NCI-H2171 treated with DMSO at 0.1 percent for 48 hours (cell line): ENCODE data around the gene PCNT.

ENCODE experiments used
- DNase-seq: peaks from one replicate; lab custom pipeline; 2025; lab: John Stamatoyannopoulos, UW

Gene PCNT

DNA sequence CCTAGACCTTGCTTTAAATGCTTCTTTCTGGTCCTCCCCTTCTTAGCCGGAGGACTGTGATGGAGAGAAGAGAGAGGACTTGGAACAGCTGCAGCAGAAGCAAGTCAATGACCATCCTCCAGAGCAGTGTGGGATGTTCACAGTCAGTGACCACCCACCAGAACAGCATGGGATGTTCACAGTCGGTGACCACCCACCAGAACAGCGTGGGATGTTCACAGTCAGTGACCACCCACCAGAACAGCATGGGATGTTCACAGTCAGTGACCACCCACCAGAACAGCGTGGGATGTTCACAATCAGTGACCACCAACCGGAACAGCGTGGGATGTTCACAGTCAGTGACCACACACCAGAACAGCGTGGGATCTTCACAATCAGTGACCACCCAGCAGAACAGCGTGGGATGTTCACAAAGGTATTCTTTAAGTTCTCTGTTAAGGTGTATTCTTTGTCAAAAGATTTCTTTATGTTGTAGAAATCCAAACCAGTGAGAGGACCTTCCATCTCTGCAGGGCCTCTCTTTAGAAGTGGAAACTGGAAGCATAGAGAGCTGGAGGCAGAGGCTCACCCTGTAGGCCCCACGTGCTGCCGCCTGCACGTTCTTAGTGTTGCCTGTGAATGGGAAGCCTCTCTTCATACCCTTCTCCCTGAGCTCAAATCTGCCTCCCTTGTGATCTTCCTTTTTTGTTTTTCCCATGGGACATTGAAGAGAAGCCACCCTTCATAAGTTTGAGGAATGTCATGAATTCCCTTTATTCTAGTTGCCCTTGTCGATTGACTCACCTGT, 10.6 kb downstream of the PCNT start:
- no peak for DNase-seq

DNA sequence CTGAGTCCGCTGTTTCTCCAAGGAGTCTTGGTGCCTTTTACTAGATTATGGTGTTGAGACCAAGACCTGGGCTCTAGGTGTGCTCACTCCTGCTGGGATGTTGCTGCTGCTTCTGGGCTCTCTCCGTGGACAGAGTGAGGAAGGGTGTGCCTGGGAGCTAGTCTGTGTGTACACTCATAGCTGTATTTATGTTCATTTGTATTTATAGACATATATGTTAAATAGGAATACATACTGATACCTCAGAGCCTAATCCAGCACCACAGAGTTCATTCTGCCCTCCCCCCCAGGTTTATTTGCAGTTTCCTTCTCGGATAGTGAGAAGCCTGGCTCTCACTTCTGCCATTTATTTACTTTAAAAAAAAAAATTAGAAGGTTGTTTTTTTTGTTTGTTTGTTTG, 12.6 kb downstream of the PCNT start:
- no peak for DNase-seq

DNA sequence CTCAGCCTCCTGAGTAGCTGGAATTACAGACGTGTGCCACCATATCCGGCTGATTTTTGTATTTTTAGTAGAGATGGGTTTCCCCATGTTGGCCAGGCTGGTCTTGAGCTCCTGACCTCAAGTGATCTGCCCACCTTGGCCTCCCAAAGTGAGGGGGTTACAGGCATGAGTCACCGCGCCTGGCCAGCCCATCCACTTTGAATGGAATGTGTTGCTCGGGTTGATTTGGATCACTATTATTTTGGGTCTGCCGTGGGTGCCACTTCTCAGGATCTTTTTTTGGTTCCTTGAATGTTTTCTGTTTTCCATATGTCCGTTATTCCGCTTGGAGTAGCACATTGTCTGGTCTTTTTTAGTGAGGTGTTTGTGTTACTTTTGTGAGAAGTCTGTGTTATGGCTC, 17.0 kb downstream of the PCNT start:
- no peak for DNase-seq

DNA sequence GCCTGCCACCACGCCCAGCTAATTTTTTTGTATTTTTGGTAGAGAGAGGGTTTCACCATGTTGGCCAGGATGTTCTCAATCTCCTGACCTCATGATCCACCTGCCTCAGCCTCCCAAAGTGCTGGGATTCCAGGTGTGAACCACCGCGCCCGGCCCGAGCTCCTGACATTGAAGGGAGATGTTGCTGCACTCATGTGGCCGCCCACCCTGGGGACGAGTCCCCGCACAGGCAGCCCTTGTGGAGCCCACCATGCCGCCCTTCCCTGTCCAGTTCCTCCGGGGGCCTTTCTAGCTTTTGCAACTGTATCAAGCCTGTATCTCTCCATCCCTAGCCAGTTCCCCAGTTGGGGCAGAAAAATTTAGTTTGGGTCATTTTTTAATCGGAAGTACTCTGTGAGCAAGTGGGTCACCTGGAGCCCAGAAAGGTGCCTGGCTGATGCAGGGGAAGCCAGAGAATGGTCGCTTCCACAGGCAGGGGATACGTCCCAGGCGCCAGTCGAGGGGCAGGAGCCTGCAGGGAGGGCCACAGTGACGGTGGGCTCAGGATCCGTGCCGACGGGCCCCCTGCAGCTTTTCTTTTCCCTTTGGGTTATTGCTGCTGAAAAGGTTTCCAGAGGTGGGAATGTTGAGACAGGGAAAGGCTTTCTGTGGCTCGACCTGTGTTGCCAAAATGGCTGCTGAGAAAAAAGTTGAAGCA, 20.4 kb downstream of the PCNT start:
- no peak for DNase-seq

DNA sequence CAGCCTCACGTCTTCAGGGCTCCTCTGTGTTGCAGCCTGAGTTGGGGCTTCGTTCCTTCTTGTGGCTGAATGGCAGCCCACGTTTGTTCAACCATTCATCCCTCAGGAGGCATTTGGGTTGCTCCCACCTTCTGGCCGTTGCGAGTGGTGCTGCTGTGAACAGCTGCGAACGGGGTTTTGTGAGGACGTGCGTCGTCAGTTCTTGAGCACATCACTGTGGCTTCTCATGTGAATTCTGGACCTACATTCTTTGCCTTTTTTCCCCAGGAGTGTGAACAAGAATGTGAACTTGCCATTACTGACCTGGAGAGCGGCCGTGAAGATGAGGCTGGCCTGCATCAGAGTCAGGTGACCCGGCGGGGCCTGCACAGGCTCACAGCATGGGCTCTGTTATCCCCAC, 21.9 kb downstream of the PCNT start:
- no peak for DNase-seq

DNA sequence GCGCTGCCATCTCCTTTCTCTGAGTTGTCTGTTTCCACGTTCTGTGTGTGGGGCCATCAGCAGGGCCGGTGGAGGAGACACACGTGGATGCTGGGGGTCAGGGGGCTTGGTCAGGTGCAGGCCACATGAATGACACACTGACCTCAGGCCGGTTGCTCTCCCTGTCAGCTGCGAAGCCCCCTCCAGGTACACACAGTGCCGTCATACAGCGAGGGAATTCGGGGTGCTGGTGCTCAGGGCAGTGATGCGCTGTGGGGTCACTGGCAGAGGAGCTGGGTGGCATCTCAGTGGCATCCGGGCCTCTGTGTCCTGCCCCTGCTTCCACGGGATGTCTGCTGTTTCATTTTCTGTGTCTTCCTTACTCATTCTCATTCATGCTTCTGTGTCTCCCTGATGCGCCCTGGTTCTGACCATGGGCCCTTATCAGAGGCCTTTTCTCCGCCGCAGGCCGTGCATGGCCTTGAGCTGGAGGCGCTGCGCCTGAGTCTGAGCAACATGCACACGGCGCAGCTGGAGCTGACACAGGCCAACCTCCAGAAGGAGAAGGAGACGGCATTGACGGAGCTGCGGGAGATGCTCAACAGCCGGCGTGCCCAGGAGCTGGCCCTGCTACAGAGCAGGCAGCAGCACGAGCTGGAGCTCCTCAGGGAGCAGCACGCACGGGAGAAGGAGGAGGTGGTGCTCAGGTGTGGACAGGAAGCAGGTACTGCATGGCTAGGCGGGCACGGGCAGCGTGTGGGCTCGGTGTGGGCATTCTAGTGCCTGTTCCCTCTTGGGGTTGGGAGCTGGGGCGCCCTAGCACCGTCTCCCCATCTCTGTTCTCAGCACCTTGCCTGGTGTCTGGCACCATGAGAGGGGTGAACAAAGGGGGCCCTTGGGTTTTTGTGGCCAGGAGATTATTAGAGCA, 22.6 kb downstream of the PCNT start:
- no peak for DNase-seq

DNA sequence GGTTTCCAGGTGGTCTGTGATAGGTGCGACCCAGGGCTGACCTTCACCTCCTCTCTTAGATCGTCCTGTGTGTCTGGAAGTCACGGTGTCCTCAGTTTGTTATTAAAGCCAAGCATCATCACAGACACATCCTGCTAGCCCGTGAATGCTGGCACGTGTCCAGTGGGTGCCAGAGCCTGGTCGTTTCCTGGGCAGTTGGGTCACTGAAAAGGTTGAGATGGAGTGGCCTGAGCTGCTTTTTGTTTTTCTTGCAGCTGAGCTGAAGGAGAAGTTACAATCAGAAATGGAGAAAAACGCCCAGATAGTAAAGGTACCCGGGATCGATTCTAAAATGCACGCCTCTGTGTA, 23.2 kb downstream of the PCNT start:
- no peak for DNase-seq

DNA sequence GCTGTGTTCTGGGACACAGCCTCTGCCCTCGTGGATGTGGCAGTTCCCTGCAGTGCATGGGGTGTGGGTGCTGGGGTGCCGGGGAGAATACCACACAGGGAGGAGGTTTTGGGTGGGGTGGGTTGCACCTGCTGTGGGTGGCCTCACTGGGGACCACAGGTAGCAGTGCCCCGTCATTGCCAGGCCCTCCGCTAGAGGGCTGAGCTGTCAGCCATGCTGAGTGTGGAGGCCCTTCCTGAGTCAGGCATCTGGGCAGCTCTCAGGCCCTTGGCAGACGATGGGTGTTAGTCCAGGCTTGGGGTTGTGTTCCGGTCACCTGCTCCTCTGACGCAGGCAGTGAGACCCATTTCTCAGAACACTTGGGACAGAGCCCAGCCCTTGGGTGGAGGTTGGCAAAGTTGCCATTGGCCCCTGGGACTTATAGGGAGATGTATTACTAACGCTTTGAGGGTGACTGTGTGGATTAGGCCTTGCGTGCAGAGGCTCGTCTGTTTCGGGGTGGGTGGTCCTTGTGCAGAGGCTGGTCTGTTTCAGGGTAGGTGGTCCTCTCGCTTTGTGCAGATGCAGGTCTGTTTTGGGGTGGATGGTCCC, 23.9 kb downstream of the PCNT start:
- DNase-seq, result no peak

DNA sequence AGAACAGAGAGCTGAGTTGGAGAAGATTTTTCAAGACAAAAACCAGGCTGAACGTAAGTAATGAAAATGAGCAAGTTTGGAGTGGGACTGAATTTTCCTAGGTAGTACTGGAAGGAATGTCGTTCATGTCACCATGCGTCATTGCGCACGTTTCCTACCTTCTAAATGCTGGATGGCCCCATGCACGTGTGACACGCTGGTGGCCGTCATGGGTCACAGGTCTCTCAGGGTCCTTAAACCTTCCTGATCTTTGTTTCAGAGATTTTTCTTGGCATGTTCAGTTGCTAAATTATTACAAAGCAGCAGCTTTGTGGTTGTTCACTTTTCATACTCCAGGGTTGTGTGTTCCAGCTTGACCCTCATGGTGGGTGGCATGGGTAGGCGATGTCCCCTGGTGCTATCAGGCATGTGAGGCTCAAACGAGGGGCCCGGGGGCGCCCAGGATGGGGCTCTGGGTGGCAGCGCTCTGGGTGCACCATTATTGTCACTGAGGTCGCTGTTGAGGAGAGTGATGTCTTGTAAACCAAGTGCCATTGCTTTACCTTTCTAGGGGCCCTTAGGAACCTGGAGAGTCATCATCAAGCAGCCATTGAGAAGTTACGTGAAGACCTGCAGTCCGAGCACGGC, 25.3 kb downstream of the PCNT start:
- no peak for DNase-seq

DNA sequence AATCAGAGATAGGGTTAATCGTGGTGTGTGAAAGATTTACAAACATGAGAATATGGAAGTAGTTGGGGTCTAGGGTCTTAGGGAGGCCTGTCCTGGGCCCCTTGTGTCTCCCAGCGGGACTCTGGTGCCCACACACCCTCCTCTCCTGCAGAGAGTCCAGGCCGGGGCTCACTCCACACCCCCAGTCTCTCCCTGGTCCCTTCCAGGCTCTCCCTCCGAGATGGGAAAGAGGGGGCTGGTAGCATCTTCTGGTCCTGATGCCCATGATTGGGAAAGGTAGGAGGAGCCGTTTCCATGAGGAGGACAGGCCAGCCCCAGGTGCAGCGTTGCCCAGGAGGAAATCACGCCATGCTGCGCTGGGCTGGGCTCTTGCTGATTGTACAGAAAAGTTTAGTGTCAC, 26.6 kb downstream of the PCNT start:
- no peak for DNase-seq

DNA sequence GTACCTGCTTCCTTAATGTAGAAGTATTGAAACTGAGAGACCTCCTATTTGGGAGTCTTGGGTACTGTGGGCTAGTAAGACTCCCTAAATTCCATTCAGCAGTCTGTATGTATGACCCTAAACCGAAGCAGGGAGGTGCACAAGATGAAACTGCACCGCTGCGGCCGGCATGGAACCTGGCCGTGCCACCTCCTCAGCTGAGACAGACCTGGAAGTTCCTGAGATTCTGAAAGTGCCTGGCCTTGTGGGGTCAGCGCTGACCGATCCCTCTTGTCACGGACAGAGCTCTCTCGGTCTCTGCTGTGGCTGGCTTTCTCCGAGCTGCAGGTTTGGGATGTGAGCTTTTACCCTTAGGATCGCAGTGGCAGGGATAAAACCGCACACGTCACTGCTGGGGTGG, 27.0 kb downstream of the PCNT start:
- DNase-seq, result no peak

DNA sequence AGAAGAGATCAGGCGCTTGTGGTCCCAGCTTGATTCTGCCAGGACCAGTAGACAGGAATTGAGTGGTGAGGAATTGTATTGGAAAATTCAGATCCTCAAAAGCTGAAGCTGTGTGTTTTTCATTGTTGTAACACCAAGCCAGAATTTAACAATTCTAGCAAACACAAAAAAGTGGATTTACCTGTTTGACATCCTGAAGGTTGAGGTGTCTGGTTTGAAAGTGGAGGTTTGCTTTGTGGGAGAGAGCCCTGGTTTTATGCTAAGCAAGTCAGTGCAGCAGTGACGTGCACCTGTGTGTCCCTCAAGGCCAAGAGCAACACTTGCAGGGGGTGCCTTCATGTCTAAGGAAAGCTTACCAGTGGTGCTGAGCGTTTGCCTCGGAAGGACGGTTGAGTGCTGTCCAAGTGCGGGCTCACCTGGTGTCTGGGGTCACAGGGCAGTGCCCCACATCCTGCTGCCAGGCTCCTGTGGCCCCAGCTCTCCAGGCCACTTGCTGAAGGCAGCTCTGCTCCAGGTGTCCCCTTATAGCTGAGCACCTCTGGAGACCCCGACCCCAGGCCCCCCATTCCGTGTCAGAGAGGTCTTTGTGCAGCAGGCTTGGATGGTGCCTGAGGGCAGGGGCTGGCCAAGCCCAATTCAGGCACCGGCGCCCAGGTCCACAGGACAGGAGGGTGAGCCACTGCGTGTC, 27.7 kb downstream of the PCNT start:
- DNase-seq, result no peak

DNA sequence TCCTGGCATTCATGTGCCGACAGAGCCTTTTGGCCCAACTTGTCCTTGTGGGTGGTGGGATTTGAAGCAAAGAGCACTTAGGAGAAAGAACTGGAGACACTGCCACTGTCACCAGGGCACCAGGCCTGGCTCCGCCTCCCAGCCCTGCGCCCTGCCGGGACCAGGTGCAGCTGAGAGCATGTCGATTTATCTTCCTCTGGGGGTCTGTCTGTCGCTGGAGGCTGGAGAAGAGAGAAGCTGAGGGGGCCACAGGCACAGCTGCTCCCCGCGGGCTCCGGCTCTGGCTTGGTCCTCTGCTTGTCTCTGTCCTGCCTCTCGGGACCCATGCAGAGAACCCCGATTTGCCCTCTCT, 28.2 kb downstream of the PCNT start:
- no peak for DNase-seq

DNA sequence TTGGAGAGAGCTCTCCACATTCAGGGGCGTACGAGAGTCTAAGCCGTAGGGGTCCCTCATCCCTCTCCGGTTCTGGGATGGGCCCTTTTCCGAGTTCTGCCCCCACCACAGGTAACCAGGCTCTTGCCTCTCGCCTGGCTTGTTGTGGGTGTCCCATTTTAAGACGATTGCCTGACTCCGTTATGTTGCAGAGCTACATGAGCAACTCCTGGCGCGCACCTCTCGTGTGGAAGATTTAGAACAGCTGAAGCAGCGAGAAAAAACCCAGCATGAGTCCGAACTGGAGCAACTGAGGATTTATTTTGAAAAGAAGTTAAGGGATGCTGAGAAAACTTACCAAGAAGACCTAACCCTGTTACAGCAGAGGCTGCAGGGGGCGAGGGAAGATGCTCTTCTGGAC, 29.0 kb downstream of the PCNT start:
- no peak for DNase-seq

DNA sequence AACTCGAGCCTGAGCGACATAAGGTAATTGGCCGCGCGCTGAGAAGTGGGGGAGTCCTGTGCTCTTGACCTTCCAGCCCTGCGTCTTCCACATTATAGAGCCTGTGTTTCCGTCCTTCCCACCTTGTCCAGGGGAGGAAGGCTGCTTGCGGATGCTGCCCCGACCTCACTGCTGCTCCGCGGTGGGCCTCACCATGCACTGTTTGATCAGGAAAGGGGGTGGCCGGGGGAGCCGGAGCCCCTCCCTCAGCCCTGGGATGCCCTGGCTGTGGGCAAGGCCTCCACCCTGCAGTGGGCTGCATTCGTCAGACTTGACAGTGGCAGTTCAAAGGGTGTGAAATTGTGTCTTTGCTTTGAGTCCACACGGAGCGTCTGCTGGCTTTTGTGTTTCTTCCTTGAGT, 30.1 kb downstream of the PCNT start:
- DNase-seq, result no peak

DNA sequence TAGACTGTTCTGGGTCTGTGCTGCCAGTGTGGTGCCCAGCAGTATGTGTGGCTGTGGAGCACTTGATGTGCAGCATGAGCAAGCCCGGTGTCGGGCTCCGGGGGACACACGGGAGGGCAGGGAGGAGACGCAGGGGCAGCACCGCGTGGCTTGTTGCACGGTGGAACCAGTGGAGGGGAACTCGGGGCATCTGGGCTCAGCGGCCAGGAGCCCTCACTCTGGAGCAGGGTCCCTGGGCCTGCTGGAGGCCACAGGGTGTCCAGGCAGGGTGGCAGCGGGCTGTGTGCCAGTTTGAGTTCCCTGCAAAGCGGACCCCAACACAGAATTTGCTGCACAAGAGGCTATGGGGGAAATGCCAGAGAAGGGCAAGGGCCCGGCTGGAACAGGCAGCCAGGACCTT, 30.6 kb downstream of the PCNT start:
- no peak for DNase-seq

DNA sequence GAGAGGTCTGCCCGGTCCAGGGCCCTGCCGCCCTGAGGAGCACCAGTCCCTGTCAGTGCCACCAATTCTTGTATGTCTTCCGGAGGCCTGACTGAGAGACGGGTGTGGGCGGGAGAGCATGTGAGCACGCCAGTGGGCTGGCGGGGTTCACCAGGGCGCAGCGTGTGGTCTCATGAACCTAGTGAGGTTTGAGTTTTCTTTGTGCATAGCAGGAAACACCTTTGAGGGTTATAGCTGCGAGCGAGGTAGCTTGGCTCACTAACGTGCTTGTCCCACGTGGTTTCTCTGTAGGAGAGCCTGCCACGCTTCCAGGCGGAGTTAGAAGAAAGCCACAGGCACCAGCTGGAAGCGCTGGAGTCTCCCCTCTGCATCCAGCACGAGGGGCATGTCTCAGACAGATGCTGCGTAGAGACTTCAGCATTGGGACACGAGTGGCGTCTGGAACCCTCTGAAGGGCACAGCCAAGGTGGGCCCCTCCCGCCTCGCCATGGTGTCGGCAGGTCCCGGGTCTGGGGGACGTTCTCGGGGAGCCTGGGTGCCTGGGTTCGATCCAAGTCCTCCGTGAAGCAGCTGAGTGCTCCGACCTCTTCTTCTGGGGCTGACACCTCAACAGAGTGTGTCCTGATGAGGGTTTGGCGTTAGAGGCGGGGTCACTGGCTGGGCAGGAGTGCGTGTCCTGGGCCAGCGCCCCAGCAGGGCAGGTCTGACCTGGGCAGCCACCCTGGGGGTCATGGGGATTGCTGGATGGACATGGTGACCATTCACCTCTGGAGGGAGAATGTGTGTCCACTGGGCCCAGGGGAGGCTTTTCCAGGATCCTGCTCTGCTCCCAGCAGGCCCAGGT, 31.4 kb downstream of the PCNT start:
- no peak for DNase-seq

DNA sequence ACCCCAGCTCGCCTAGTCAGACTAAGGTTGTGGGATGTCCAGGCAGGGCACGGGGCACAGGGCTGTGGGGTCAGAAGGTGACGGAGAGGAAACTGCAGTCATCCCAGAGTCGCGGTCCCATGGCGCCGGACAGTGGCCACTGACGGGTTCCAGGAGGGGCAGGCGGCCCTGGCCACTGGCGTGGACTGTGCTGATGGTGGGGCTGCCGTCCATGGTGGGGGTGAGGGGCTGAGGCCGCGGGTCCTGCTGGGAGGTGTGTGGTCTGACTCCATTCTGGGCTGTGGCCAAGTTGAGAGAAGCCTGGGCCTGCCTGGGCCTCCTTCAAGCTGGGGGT, 32.0 kb downstream of the PCNT start:
- no peak for DNase-seq

DNA sequence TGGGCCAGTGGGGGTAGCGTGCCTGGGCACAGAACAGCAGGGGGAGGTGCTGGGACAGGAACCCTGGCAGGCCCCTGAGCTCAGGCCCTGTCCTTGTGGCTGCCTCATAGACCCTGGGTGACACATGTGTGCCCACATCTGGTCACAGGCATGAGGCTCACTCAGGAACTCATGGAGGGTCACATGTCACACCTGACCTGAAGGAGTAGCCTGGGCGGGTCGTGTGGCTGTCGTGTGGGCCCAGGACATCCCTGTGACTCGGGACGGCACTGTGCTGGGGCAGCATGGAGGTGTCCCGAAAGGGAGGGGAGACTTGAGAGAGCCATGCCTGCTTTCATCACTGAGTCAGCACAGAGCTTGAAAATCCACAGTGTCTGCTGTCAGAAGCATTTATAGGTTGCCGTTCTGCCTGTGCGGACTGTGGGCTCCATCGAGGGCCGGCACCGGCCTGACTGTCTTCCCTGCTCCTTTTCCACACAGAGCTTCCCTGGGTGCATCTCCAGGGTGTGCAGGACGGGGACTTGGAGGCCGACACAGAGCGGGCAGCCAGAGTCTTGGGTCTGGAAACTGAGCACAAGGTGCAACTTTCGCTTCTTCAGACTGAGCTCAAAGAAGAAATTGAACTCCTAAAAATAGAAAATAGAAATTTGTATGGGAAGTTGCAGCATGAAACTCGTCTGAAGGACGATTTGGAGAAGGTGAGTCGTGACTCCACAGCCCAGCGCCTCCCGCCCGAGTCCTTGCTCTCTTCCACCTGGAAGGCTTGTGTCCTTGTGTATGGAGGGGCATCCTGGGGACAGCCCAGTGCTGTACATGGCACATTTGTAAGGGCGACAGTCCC, 32.8 kb downstream of the PCNT start:
- no peak for DNase-seq

DNA sequence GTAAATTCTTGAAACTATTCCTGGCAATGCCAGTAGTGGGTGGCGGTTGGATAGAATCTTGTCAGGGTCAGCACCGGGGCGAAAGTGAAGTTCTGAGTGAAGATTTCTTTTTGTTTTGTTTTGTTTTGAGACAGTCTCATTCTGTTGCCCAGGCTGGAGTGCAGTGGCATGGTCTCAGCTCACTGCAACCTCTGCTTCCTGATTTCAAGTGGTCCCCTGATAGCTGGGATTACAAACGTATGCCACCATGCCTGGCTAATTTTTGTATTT, 33.3 kb downstream of the PCNT start:
- DNase-seq, result no peak
